Measurements from ENCODE around the gene GREB1. TPM values are rescaled to one million over a fixed set of nuclear protein-coding genes. Genes with fewer than 3 reads are reported as not detected.

GREB1 gene
- total and polyA plus RNA-seq, 7 experiments from 2014 or later: 0.14 to 0.82 (median 0.25) TPM; not detected in 3

DNA sequence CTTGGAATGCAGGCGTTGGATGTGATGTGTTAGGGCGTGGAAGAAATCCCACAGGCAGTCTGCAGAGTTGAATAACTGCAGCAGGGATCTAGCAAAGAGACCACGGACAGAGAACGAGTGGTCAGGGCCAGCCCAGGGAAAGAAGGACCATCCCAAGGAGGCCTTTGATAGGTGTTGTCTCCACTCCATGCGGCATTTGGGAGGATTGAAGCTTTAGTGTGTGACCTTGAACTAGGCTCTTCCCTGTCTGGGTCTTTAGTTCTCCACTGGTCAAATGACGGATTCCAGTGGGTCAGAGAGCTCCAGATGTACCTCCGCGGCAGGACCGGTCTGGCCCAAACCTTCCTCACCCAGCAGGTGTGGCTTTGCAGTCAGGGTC is 18.4 kb downstream of the GREB1 start:
- no peaks in the 10 kb centered on the region for H3K36me3 ChIP-seq (ENCODE audit: control insufficient read depth in 2 of 3, insufficient read depth in 3 of 3, low read length in 3 of 3)
- DNase-seq (no peak), ATAC-seq (no peak)
- peaks cover 0 to 6% (median 3%) of the 10 kb centered on the region in 11 donors for H3K9me3 Mint-ChIP-seq
- ChIA-PET CTCF (no interaction called here), POLR2A (no interaction called here)
- no peaks in the 10 kb centered on the region for H3K9me3 ChIP-seq (ENCODE audit: control insufficient read depth in 2 of 3, low read length in 3 of 3)
- H3K36me3 Mint-ChIP-seq: no peaks in the 10 kb centered on the region
- H3K4me1 ChIP-seq (ENCODE audit: control insufficient read depth in 2 of 2, insufficient read depth in 2 of 2, low read length in 2 of 2): no peaks in the 10 kb centered on the region
- H3K4me3 Mint-ChIP-seq: no peak overlapping the region
- no peak overlapping the region for H3K4me3 ChIP-seq (ENCODE audit: low read length)
- no peak overlapping the region for H3K27ac Mint-ChIP-seq
- H3K27me3 Mint-ChIP-seq: peaks cover 39 to 69% (median 52%) of the 10 kb centered on the region in 5 donors
- H3K4me1 Mint-ChIP-seq: peaks cover 0 to 5% (median 0%) of the 10 kb centered on the region in 7 donors
- intact Hi-C loops (cut with micrococcal nuclease): no loop called here
- no peak overlapping the region for H3K27ac ChIP-seq (ENCODE audit: low read depth, low read length)
- no peaks in the 10 kb centered on the region for H3K27me3 ChIP-seq (ENCODE audit: control insufficient read depth in 2 of 2, insufficient read depth in 2 of 2, low read length in 2 of 2)

DNA sequence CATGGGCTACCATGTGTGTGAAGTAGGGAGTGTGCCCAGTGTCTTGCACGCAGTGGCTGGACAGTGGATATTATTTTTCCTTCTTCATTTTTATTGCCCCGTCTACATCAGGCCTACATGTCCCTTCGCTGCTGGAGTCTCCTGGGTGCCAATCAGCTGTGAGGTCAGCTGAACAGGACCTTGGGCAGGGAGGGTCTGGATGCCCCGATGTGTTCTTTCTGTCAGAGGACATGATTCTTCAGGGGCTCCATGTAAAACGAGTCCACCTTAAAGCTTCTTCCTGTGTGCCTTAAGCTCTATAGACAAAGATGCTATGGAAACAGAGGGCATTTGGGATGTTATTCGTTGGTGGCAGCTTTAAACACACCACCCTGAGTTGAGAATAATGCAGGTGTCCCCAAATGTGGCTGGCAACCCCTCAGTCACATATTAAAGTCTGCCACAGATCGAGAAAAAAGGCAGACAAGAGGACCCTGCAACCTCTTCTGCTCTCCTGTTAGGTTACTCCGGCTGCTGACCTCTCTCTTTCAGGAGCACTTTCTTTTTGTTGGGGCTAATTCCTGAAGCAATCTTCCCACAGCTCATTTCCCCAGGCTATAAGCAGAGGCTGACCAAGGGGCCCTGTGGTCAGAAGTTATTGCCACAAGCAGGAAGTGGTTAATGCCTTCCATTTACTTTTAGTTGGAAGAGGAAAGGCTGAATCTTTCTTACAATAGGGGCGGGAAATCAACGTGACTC is 20.0 kb downstream of the GREB1 start:
- peaks cover 40 to 68% (median 50%) of the 10 kb centered on the region in 5 donors for H3K27me3 Mint-ChIP-seq
- no peak overlapping the region for H3K27ac Mint-ChIP-seq
- CTCF ChIA-PET: no interaction called here

DNA sequence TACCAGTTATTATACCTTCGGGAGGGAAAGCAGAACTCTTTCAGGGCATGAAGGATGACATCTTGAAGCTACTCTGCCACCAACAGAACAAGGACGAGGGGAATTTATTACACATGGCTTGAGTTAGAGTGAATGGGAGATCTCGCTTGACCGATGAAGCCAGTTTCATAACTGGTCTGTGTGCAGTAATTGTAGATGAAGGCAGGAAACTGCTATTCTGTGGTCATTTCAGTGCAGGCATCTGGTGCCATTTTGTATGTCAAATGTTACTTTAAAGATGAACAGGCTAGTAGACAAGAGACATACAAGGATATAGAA is 20.5 kb downstream of the GREB1 start:
- intact Hi-C loops (cut with micrococcal nuclease): no loop called here
- ChIA-PET CTCF (no interaction called here), POLR2A (no interaction called here)
- H3K9me3 ChIP-seq (ENCODE audit: control insufficient read depth in 2 of 3, low read length in 3 of 3): no peaks in the 10 kb centered on the region
- peaks cover 40 to 68% (median 51%) of the 10 kb centered on the region in 5 donors for H3K27me3 Mint-ChIP-seq
- peaks cover 0 to 6% (median 3%) of the 10 kb centered on the region in 11 donors for H3K9me3 Mint-ChIP-seq
- no peak overlapping the region for H3K4me3 ChIP-seq (ENCODE audit: low read length)
- no peaks in the 10 kb centered on the region for H3K27me3 ChIP-seq (ENCODE audit: control insufficient read depth in 2 of 2, insufficient read depth in 2 of 2, low read length in 2 of 2)
- H3K4me1 Mint-ChIP-seq: peaks cover 0 to 5% (median 0%) of the 10 kb centered on the region in 7 donors
- ATAC-seq: no peak
- H3K27ac ChIP-seq (ENCODE audit: low read depth, low read length): no peak overlapping the region
- no peaks in the 10 kb centered on the region for H3K36me3 ChIP-seq (ENCODE audit: control insufficient read depth in 2 of 3, insufficient read depth in 3 of 3, low read length in 3 of 3)
- no peak overlapping the region for H3K4me3 Mint-ChIP-seq
- H3K36me3 Mint-ChIP-seq: no peaks in the 10 kb centered on the region
- DNase-seq: peak in 1 of 9 donors; percentile 2
- H3K4me1 ChIP-seq (ENCODE audit: control insufficient read depth in 2 of 2, insufficient read depth in 2 of 2, low read length in 2 of 2): no peaks in the 10 kb centered on the region
- no peak overlapping the region for H3K27ac Mint-ChIP-seq

More for the DNA sequence above, 20.0 kb downstream of the GREB1 start:
- ATAC-seq (no peak), DNase-seq (peak in 1 of 9 donors; percentile 1)
- Histone ChIP-seq H3K36me3 (ENCODE audit: control insufficient read depth in 2 of 3, insufficient read depth in 3 of 3, low read length in 3 of 3) (no peaks in the 10 kb centered on the region), H3K27ac (ENCODE audit: low read depth, low read length) (no peak overlapping the region), H3K4me3 (ENCODE audit: low read length) (no peak overlapping the region), H3K4me1 (ENCODE audit: control insufficient read depth in 2 of 2, insufficient read depth in 2 of 2, low read length in 2 of 2) (no peaks in the 10 kb centered on the region), H3K27me3 (ENCODE audit: control insufficient read depth in 2 of 2, insufficient read depth in 2 of 2, low read length in 2 of 2) (no peaks in the 10 kb centered on the region), H3K9me3 (ENCODE audit: control insufficient read depth in 2 of 3, low read length in 3 of 3) (no peaks in the 10 kb centered on the region)
- Mint-ChIP-seq H3K36me3 (no peaks in the 10 kb centered on the region), H3K9me3 (peaks cover 0 to 6% (median 3%) of the 10 kb centered on the region in 11 donors), H3K4me3 (no peak overlapping the region), H3K4me1 (peaks cover 0 to 5% (median 0%) of the 10 kb centered on the region in 7 donors)
- intact Hi-C loops (cut with micrococcal nuclease): no loop called here
- POLR2A ChIA-PET: no interaction called here

DNA sequence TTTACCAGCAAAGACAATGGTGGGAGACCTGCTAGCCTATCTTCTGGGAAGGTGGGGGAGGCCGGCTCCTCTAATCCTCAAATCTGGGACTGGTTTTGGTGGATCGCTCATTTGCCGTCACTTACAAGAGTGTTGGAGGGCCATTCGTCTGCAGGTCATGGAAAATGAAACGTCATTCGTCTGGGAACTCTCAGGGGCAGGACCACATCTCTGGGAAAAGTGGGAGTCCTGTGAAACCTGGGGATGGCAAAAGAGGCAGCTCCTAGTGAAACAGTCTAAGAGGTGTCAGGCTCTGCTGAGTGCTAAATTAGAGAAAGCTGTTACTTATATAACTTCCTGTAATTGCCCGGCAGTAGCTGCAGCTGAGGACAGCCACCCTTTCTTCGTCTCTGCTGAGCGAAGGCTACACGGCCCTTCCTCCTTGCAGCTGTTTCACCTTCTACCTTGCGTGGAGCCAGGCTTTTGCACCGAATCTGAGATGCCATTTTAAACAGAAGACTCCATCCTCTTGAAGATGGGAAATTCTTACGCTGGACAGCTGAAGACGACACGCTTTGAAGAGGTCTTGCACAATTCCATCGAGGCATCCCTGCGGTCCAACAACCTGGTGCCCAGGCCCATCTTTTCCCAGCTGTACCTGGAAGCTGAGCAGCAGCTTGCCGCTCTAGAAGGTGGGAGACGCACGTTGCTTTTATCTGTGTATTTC is 22.4 kb downstream of the GREB1 start:
- peaks cover 40 to 67% (median 51%) of the 10 kb centered on the region in 5 donors for H3K27me3 Mint-ChIP-seq
- POLR2A ChIA-PET: no interaction called here
- peaks cover 0 to 5% (median 0%) of the 10 kb centered on the region in 7 donors for H3K4me1 Mint-ChIP-seq
- H3K27me3 ChIP-seq (ENCODE audit: control insufficient read depth in 2 of 2, insufficient read depth in 2 of 2, low read length in 2 of 2): no peaks in the 10 kb centered on the region
- H3K4me3 ChIP-seq (ENCODE audit: low read length): no peak overlapping the region
- CTCF ChIA-PET: no interaction called here
- no peaks in the 10 kb centered on the region for H3K36me3 ChIP-seq (ENCODE audit: control insufficient read depth in 2 of 3, insufficient read depth in 3 of 3, low read length in 3 of 3)
- no peaks in the 10 kb centered on the region for H3K4me1 ChIP-seq (ENCODE audit: control insufficient read depth in 2 of 2, insufficient read depth in 2 of 2, low read length in 2 of 2)
- DNase-seq (peak in 1 of 9 donors; percentile 6), ATAC-seq (no peak)
- no peak overlapping the region for H3K4me3 Mint-ChIP-seq
- H3K36me3 Mint-ChIP-seq: no peaks in the 10 kb centered on the region
- peaks cover 0 to 4% (median 0%) of the 10 kb centered on the region in 11 donors for H3K9me3 Mint-ChIP-seq
- no peak overlapping the region for H3K27ac ChIP-seq (ENCODE audit: low read depth, low read length)
- no peaks in the 10 kb centered on the region for H3K9me3 ChIP-seq (ENCODE audit: control insufficient read depth in 2 of 3, low read length in 3 of 3)
- intact Hi-C loops (cut with micrococcal nuclease): no loop called here
- no peak overlapping the region for H3K27ac Mint-ChIP-seq

DNA sequence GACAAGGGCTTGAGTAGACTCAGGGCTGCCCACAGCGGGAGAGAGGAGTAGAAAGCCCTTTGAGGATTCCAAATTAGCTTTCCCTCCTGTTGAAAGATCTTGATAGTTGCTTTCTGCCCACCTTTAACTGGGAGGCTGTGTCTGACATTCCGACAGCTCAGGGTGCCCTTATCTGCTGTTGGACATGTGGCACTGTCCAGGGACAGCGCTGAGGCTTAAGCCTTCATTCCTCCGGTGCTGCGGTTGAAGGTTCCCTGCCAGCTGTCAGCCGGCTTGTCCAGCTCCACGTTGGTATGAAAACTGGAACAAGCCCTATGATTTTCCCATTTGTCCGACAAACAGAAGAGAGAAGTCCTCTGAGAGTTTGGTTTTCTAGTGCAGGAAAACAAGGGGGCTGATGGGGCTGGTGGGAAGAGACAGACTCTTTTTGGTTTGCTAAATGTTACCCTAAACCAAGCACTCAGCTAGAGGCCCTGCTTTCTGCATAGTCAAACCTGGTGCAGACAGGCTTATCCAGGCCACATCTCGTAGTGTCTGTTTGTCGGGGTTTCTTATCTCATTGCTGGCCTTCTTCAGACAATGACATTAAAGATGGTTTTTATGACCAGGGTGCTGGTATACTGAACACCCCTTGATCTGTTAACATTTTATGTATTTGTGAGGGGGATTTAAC is 24.5 kb downstream of the GREB1 start:
- ATAC-seq: no peak
- CTCF ChIA-PET: no interaction called here
- no peaks in the 10 kb centered on the region for H3K4me1 ChIP-seq (ENCODE audit: control insufficient read depth in 2 of 2, insufficient read depth in 2 of 2, low read length in 2 of 2)

DNA sequence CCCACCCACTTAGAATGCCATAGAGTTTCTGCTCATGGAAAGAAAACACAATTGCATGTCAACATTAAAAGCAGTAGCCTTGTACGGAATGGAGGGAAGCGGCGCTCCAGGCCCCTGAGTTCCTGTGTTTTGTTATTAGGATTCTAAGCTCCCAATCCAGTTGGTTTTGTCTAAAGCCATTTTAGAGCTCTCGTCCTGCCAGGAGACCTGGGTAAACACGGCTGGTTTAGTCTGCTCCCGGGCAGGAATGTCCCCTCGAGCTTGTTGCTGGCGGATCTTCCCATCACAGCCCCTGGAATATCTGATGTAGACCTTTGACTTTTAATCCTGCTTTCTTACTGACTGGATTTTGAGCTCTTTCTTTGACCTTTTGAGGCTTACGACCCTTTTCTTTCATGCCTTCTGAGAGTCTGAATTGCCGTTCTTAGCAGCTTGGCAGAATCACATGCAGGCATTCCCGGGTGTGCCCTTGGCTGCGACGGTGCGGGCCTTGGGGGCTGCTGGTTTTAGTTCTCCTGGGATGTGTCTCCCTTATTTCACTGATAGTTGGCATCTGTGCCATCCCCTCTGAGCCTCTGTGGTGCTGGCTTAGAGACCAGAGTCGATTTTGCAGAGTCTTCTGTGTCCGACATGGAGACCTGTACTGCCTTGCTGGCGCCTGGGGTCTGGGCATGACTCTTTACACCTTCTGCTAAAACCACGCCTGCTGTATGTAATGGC is 25.4 kb downstream of the GREB1 start:
- CTCF ChIA-PET: no interaction called here

More for the DNA sequence above, 24.5 kb downstream of the GREB1 start:
- no peaks in the 10 kb centered on the region for H3K27me3 ChIP-seq (ENCODE audit: control insufficient read depth in 2 of 2, insufficient read depth in 2 of 2, low read length in 2 of 2)
- H3K27ac Mint-ChIP-seq: no peak overlapping the region
- POLR2A ChIA-PET: no interaction called here
- H3K9me3 Mint-ChIP-seq: peaks cover 0 to 4% (median 0%) of the 10 kb centered on the region in 11 donors
- no peak overlapping the region for H3K27ac ChIP-seq (ENCODE audit: low read depth, low read length)
- H3K9me3 ChIP-seq (ENCODE audit: control insufficient read depth in 2 of 3, low read length in 3 of 3): no peaks in the 10 kb centered on the region
- H3K36me3 ChIP-seq (ENCODE audit: control insufficient read depth in 2 of 3, insufficient read depth in 3 of 3, low read length in 3 of 3): no peaks in the 10 kb centered on the region
- DNase-seq: no peak
- no peak overlapping the region for H3K4me3 Mint-ChIP-seq
- H3K27me3 Mint-ChIP-seq: peaks cover 40 to 63% (median 43%) of the 10 kb centered on the region in 5 donors
- peaks cover 0 to 5% (median 0%) of the 10 kb centered on the region in 7 donors for H3K4me1 Mint-ChIP-seq
- H3K4me3 ChIP-seq (ENCODE audit: low read length): no peak overlapping the region
- H3K36me3 Mint-ChIP-seq: no peaks in the 10 kb centered on the region
- intact Hi-C loops (cut with micrococcal nuclease): no loop called here

More for the DNA sequence above, 25.4 kb downstream of the GREB1 start:
- H3K36me3 ChIP-seq (ENCODE audit: control insufficient read depth in 2 of 3, insufficient read depth in 3 of 3, low read length in 3 of 3): no peaks in the 10 kb centered on the region
- H3K36me3 Mint-ChIP-seq: no peaks in the 10 kb centered on the region
- no peaks in the 10 kb centered on the region for H3K9me3 Mint-ChIP-seq
- H3K27ac ChIP-seq (ENCODE audit: low read depth, low read length): no peak overlapping the region
- no peaks in the 10 kb centered on the region for H3K4me1 ChIP-seq (ENCODE audit: control insufficient read depth in 2 of 2, insufficient read depth in 2 of 2, low read length in 2 of 2)
- POLR2A ChIA-PET: no interaction called here
- intact Hi-C loops (cut with micrococcal nuclease): no loop called here
- no peak overlapping the region for H3K4me3 ChIP-seq (ENCODE audit: low read length)
- H3K4me3 Mint-ChIP-seq: no peak overlapping the region
- H3K27ac Mint-ChIP-seq: no peak overlapping the region
- no peak for DNase-seq
- no peaks in the 10 kb centered on the region for H3K27me3 ChIP-seq (ENCODE audit: control insufficient read depth in 2 of 2, insufficient read depth in 2 of 2, low read length in 2 of 2)
- H3K27me3 Mint-ChIP-seq: peaks cover 32 to 55% (median 38%) of the 10 kb centered on the region in 5 donors
- H3K9me3 ChIP-seq (ENCODE audit: control insufficient read depth in 2 of 3, low read length in 3 of 3): no peaks in the 10 kb centered on the region
- no peak for ATAC-seq
- H3K4me1 Mint-ChIP-seq: peaks cover 0 to 3% (median 0%) of the 10 kb centered on the region in 7 donors

All from naive thymus-derived CD4-positive, alpha-beta T cell (primary cell).